ENCODE measurements around the gene RUNX3. TPM values are rescaled to one million over a fixed set of nuclear protein-coding genes. Genes with fewer than 3 reads are reported as not detected.
A peak's percentile ranks its signal among the peaks of the same experiment; 100 is the strongest.

The RUNX3 gene
- polyA plus RNA-seq, 1 experiment = not detected

- ChIA-PET CTCF (interaction anchor here (1.9 kb wide), 1 partner anchor 13 kb away, joined by 5 read pairs; no protein-coding TSS in a partner anchor), POLR2A (no interaction called here)
- no peak overlapping the region for H3K27ac ChIP-seq (ENCODE audit: low read depth, low read length)
- no peak for TF ChIP-seq CTCF (IDR thresholded peaks at IDR 0.05; ENCODE audit: low read depth, low read length)
- DNase-seq (ENCODE audit: low read depth, low spot score) = no peak
- H3K4me3 ChIP-seq (ENCODE audit: low read depth, low read length) = no peak overlapping the region
- H3K9me3 ChIP-seq (ENCODE audit: control insufficient read depth, insufficient read depth, low read length) = no peaks in the 10 kb centered on the region
- peaks cover 21% of the 10 kb centered on the region for H3K27me3 ChIP-seq (ENCODE audit: control insufficient read depth, insufficient read depth, low read length)
Observed at GRCh38 chr1:24860841-24861240, 69.2 kb downstream of the RUNX3 start.

DNA sequence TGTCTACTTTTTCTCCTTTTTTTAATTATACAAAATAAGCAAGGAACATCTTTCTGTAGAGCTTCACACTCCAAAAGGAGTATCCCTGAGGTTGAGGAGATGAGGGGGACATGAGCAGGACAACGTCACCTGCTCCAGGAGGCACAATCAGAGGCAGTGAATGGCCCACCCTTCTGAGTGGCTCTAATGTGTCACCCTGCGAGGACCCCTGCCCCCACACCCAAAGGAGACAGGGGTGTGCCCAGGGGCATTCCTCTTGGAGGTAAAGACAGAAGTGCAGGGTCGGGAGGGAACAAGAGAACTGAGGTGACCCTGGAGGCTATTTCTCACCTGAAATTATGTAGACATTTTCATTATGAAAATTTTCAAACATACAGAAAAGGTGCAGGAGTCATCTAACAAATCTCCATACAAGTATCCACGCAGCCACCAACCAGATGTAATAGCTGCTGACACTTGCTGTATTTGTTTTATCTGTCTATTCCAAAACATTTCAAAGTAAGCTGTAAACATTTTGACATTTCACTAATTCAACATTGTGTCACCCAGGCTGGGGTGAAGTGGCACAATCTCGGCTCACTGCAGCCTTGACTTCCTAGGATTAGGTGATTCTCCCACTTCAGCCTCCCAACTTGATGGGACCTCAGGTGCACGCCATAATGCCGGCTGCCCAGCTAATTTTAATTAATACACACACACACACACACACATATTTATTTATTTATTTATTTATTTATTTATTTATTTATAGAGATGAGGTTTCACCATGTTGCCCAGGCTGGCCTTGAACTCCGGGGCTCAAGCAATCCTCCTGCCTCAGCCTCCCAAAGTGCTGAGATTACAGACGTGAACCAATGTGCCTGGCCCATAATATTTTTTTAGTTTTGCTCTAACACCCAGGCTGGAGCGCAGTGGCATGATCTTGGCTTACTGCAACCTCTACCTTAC is 70.7 kb downstream of the RUNX3 start:
- Histone ChIP-seq H3K27me3 (ENCODE audit: control insufficient read depth, insufficient read depth, low read length) (peaks cover 21% of the 10 kb centered on the region), H3K4me3 (ENCODE audit: low read depth, low read length) (no peak overlapping the region), H3K27ac (ENCODE audit: low read depth, low read length) (no peak overlapping the region), H3K9me3 (ENCODE audit: control insufficient read depth, insufficient read depth, low read length) (no peaks in the 10 kb centered on the region)
- TF ChIP-seq CTCF (IDR thresholded peaks at IDR 0.05; ENCODE audit: low read depth, low read length) = no peak
- DNase-seq (ENCODE audit: low read depth, low spot score) = no peak
- CTCF ChIA-PET = interaction anchor here (0.6 kb wide), 1 partner anchor 39 kb away, joined by 4 read pairs; no protein-coding TSS in a partner anchor
- POLR2A ChIA-PET = no interaction called here

- Histone ChIP-seq H3K27ac (ENCODE audit: low read depth, low read length) (no peak overlapping the region), H3K27me3 (ENCODE audit: control insufficient read depth, insufficient read depth, low read length) (peaks cover 21% of the 10 kb centered on the region), H3K4me3 (ENCODE audit: low read depth, low read length) (no peak overlapping the region), H3K9me3 (ENCODE audit: control insufficient read depth, insufficient read depth, low read length) (no peaks in the 10 kb centered on the region)
- TF ChIP-seq CTCF (IDR thresholded peaks at IDR 0.05; ENCODE audit: low read depth, low read length) = no peak
- POLR2A ChIA-PET = no interaction called here
- no peak for DNase-seq (ENCODE audit: low read depth, low spot score)
- CTCF ChIA-PET = no interaction called here
Observed at GRCh38 chr1:24858277-24858676, 71.8 kb downstream of the RUNX3 start.

DNA sequence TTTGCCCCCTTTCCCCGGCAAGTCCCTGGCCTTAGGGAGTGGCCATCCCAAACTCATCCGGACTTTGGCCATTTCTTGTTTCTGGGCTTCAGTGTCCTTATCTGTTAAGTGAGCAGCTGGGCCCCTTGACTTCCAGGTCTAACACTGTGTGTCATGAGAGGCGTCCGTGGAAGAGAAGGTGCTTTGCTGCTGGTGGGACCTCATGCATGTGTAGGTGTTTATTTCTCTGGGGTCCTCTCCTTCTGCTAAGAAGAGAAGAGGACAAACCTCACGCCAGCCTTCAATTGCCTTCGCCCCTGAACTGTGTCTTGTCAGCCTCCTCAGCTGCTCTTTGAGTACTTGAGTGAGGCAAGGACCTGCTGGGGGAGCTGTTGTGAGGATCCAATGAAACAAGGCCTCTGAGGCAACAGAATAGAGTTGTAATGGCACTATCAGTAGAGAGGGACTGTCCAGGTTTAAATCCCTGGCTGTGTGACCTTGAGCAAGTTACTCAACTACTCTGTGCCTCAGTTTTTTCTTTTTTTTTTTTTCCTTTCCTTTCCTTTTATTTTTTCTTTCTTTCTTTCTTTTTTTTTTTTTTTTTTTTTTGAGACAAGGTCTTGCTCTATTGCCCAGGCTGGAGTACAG is 72.5 kb downstream of the RUNX3 start:
- Histone ChIP-seq H3K27ac (ENCODE audit: low read depth, low read length) (no peak overlapping the region), H3K27me3 (ENCODE audit: control insufficient read depth, insufficient read depth, low read length) (peaks cover 21% of the 10 kb centered on the region), H3K4me3 (ENCODE audit: low read depth, low read length) (no peak overlapping the region), H3K9me3 (ENCODE audit: control insufficient read depth, insufficient read depth, low read length) (no peaks in the 10 kb centered on the region)
- POLR2A ChIA-PET = no interaction called here
- CTCF ChIA-PET = no interaction called here
- 0 out of 2 replicates have a peak, but pooled peaks have one; percentile 5 for TF ChIP-seq CTCF (IDR thresholded peaks at IDR 0.05; ENCODE audit: low read depth, low read length)
- no peak for DNase-seq (ENCODE audit: low read depth, low spot score)
